Thyroid gland (tissue), 4 donors: ENCODE results near the gene ZNF132.

Source experiments
- POLR2A ChIP-seq, 2 donors: fragments of 450-650 bp; IDR thresholded peaks; one replicate each; pipeline ENCODE4 v1.6.1; 2017; ENCODE audit warnings: antibody characterized with exemption in 2 of 2, mild to moderate bottlenecking in 2 of 2, moderate library complexity in 1 of 2
- TF ChIP-seq, protein P1 (sequence below), 6 experiments: fragments of 200-600 bp in 3 of 6; fragments of 450-650 bp in 3 of 6; sonication (generic) in 3 of 6; IDR thresholded peaks; one replicate each; pipeline ENCODE4 v1.5.1; 2016 to 2019; ENCODE audit warnings: antibody characterized with exemption in 6 of 6, mild to moderate bottlenecking in 2 of 6, inconsistent platforms in 1 of 6, moderate library complexity in 1 of 6

- TF ChIP-seq, protein P1, sequence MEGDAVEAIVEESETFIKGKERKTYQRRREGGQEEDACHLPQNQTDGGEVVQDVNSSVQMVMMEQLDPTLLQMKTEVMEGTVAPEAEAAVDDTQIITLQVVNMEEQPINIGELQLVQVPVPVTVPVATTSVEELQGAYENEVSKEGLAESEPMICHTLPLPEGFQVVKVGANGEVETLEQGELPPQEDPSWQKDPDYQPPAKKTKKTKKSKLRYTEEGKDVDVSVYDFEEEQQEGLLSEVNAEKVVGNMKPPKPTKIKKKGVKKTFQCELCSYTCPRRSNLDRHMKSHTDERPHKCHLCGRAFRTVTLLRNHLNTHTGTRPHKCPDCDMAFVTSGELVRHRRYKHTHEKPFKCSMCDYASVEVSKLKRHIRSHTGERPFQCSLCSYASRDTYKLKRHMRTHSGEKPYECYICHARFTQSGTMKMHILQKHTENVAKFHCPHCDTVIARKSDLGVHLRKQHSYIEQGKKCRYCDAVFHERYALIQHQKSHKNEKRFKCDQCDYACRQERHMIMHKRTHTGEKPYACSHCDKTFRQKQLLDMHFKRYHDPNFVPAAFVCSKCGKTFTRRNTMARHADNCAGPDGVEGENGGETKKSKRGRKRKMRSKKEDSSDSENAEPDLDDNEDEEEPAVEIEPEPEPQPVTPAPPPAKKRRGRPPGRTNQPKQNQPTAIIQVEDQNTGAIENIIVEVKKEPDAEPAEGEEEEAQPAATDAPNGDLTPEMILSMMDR (IDR thresholded peaks at IDR 0.05): peak in 1 of 6 experiments; percentile 6
- peak in 1 of 2 donors; percentile 80 for TF ChIP-seq POLR2A (IDR thresholded peaks at IDR 0.05)
Observed at GRCh38 chr19:58466760-58467589, 27.0 kb upstream of the ZNF132 start, which contains the start of gene ZNF324.
